Mesendoderm (in vitro differentiated cells): Measurements from ENCODE around the gene PCDHB1. TPM values are rescaled to one million over a fixed set of nuclear protein-coding genes. Genes with fewer than 3 reads are reported as not detected.

Experiments
- DNase-seq: peaks from one replicate; pipeline ENCODE4 v3.0.0; 2013
- H2AK5ac ChIP-seq: 2 replicates; pipeline ENCODE4 v1.6.1; 2013; ENCODE audit warnings: low read length, inconsistent platforms
- H2BK120ac ChIP-seq: 2 replicates; pipeline ENCODE4 v1.6.1; 2013; ENCODE audit warnings: low read depth, mild to moderate bottlenecking, low read length, moderate library complexity, mixed read lengths
- H2BK15ac ChIP-seq: replicated peaks from 2 replicates; pipeline ENCODE4 v1.6.1; 2013; ENCODE audit warnings: low read depth, mild to moderate bottlenecking, moderate library complexity
- H2BK5ac ChIP-seq: 2 replicates; pipeline ENCODE4 v1.6.1; 2013; ENCODE audit warnings: low read length, inconsistent platforms
- H3K18ac ChIP-seq: 2 replicates; pipeline ENCODE4 v1.6.1; 2013; ENCODE audit warnings: mild to moderate bottlenecking, low read length, mixed read lengths
- H3K23ac ChIP-seq: one replicate; pipeline ENCODE4 v1.6.1; 2013; ENCODE audit warnings: low read length
- H3K27ac ChIP-seq: 2 replicates; pipeline ENCODE4 v1.5.1; 2013; ENCODE audit warnings: low read depth, mild to moderate bottlenecking, inconsistent platforms, low read length, moderate library complexity
- H3K27me3 ChIP-seq: 2 replicates; pipeline ENCODE4 v1.6.1; 2013; ENCODE audit warnings: low read length, control low read depth, mild to moderate bottlenecking, inconsistent platforms; ENCODE audit not compliant: insufficient read depth, poor library complexity
- H3K36me3 ChIP-seq: 2 replicates; pipeline ENCODE4 v1.6.1; 2013; ENCODE audit warnings: low read length, inconsistent platforms; ENCODE audit not compliant: control insufficient read depth, insufficient read depth
- H3K4ac ChIP-seq: one replicate; pipeline ENCODE4 v1.6.1; 2013; ENCODE audit warnings: low read depth, mild to moderate bottlenecking, low read length, moderate library complexity
- H3K4me1 ChIP-seq: 2 replicates; pipeline ENCODE4 v1.6.1; 2013; ENCODE audit warnings: low read depth, low read length, inconsistent platforms; ENCODE audit not compliant: control insufficient read depth
- H3K4me2 ChIP-seq: 2 replicates; pipeline ENCODE4 v1.6.1; 2013; ENCODE audit warnings: low read length
- H3K4me3 ChIP-seq: 2 replicates; pipeline ENCODE4 v1.5.1; 2013; ENCODE audit warnings: mild to moderate bottlenecking, low read length
- H3K56ac ChIP-seq: one replicate; pipeline ENCODE4 v1.6.1; 2013; ENCODE audit warnings: low read length
- H3K79me1 ChIP-seq: 2 replicates; pipeline ENCODE4 v1.6.1; 2013; ENCODE audit warnings: low read length, inconsistent platforms
- H3K79me2 ChIP-seq: 2 replicates; pipeline ENCODE4 v1.6.1; 2013; ENCODE audit warnings: mild to moderate bottlenecking, low read length; ENCODE audit not compliant: control insufficient read depth, insufficient read depth
- H3K9ac ChIP-seq: 2 replicates; pipeline ENCODE4 v1.6.1; 2013; ENCODE audit warnings: low read length, inconsistent platforms
- H4K5ac ChIP-seq: one replicate; pipeline ENCODE4 v1.6.1; 2013; ENCODE audit warnings: low read length
- H4K8ac ChIP-seq: one replicate; pipeline ENCODE4 v1.6.1; 2013; ENCODE audit warnings: low read depth, mild to moderate bottlenecking, control low read depth, low read length, moderate library complexity
- WGBS: extraction: QIAGEN DNeasy Blood & Tissue Kit; methylation state at CpG from one replicate; pipeline ENCODE4 v1.1.7; 2013; ENCODE audit warnings: low lambda C conversion rate, missing lambda C conversion rate; ENCODE audit not compliant: insufficient coverage; ENCODE audit errors: extremely low coverage; 5-methylcytosine and 5-hydroxymethylcytosine counted together
- polyA plus RNA-seq, 2 experiments: library from polyadenylated mRNA; stranded (reverse); fragments of 200-250 nt; gene quantifications; one replicate each; pipeline ENCODE4 v1.2.3, GENCODE V29; 2013

The PCDHB1 gene, protein sequence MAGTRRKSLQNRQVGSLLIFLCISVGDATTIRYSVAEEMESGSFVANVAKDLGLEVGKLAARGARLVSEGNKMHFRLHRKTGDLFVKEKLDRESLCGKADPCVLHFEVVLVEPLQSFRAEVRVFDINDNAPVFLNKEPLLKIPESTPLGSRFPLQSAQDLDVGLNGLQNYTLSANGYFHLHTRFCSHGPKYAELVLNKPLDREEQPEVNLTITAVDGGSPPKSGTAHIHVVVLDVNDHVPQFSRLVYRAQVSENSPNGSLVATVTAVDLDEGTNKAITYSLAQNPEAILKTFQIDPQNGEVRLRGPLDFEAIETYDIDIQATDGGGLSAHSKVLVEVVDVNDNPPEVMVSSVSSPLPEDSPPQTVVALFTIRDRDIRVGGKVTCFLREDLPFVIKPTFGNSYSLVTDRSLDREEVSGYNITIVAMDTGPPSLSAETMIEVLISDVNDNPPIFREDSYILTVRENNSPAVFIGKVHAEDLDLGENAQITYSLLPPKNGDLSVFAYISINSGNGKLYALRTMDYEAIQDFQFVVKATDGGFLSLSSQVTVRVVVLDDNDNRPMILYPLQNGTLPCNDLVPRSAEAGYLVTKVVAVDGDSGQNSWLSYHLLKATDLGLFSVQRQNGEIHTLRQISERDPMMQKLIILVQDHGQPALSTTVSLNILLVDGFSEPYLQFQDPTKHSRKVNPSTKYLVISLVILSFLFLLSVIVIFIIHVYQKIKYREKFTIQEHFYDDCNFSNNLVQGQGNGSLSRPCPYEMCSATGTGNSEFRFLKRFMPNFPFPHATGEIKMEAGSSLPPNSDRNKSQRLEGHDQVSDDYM
- 0.03 TPM for polyA plus RNA-seq (2013, experiment 1 of 2)
- polyA plus RNA-seq (2013, experiment 2 of 2), result 0.07 TPM

DNA sequence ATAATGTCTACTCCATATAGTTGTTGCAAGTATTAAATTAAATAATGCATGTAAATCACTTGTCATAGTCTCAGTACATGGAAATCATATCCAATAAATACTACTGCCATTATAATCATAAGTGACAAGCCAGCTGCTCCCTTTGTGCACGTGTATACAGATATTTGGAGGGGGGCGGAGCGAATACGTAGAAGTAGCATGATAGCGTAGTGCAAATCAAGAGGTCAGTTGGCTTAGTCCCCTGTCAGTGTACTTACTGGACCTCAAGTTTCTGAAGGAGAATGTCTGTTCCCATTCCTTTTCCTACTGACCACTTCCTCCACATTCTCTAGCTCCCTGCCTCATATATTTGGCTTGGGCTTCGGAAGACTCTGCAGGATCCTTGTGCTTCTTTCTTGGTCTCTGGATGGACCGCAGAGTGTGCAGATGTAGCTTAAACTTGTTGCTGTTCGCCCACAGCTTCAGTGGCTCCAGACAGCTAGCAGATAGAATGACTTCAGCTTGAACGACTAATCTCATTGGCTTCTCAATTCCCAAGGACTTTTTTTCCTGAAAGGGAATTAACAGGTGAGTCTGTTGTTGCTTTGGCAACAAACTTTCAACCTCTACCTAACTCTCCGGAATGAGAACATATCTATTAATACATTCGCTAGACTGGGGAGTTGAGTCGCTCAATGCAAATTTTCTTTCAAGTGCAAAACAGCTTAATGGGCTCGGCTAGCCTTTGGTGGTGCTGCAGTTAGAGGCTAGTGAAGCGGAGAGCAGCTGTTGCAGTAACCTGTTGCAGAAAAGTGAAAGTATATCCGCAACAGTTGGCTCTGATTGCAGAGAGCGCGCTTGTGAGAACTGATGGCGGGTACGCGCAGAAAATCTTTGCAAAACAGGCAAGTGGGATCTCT, at the start of gene PCDHB1:
Gene PCDHB1 (plus strand): TSS at position 753 of the 899 bp plus-strand sequence. CDS start 97 bp downstream, at position 850.
- Histone ChIP-seq H3K79me2 (no peaks in the 10 kb centered on the region), H3K36me3 (no peaks in the 10 kb centered on the region)

DNA sequence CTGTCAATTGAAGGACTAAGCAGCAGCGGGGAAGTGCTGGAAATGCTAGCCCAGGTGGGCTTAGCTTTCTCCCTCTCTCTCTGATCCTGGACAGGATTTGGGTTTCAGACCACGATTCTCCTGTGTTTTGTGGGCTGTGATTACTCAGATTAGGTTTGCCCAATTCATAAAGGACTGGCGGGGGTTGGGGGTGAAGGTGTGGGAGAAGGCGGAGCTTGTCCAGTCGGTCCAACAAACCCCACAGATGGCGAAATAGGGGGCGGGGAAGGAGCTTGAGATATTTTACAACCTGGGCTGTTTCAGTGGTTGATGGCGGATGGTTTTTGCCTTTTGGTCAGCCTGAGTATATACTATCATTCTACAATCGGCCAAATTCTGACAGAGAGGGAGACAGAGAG, 49.7 kb upstream of the PCDHB1 start:
- H3K79me1 ChIP-seq, result no peaks in the 10 kb centered on the region
- H3K56ac ChIP-seq, result peak overlapping the region; percentile 40
- H3K9ac ChIP-seq, result peak overlapping the region; percentile 58
- H3K4me1 ChIP-seq, result peaks cover 8% of the 10 kb centered on the region
- H4K8ac ChIP-seq, result no peak overlapping the region
- H3K36me3 ChIP-seq, result no peaks in the 10 kb centered on the region
- peak; percentile 61 for DNase-seq
- H3K27me3 ChIP-seq, result no peaks in the 10 kb centered on the region
- H3K79me2 ChIP-seq, result no peaks in the 10 kb centered on the region
- peak overlapping the region; percentile 57 for H3K4me2 ChIP-seq
- H3K4me3 ChIP-seq, result peak overlapping the region; percentile 32
- no peak overlapping the region for H3K4ac ChIP-seq
- no peak overlapping the region for H4K5ac ChIP-seq
- no peak overlapping the region for H3K23ac ChIP-seq
- WGBS, result no CpG with 5 or more reads among the region's 9 CpGs
- H2BK15ac ChIP-seq, result no peak overlapping the region
- no peak overlapping the region for H2AK5ac ChIP-seq
- H3K27ac ChIP-seq, result peak overlapping the region; percentile 73
- no peak overlapping the region for H2BK5ac ChIP-seq
- peak overlapping the region; percentile 87 for H3K18ac ChIP-seq
- H2BK120ac ChIP-seq, result no peak overlapping the region

More for the DNA sequence above, at the start of gene PCDHB1:
- H3K4me2 ChIP-seq, result peak within 1 kb of the TSS; percentile 63
- H4K8ac ChIP-seq, result no peak within 1 kb of the TSS
- H2BK5ac ChIP-seq, result no peak within 1 kb of the TSS
- H4K5ac ChIP-seq, result no peak within 1 kb of the TSS
- H3K18ac ChIP-seq, result no peak within 1 kb of the TSS
- H2AK5ac ChIP-seq, result no peak within 1 kb of the TSS
- no peak within 1 kb of the TSS for H3K4ac ChIP-seq
- peak; percentile 57 for DNase-seq
- WGBS, result no CpG with 5 or more reads among the region's 20 CpGs
- H3K4me3 ChIP-seq, result peak within 1 kb of the TSS; percentile 25
- H3K9ac ChIP-seq, result peak within 1 kb of the TSS; percentile 7
- peaks cover 3% of the 10 kb centered on the region for H3K4me1 ChIP-seq
- H3K23ac ChIP-seq, result no peak within 1 kb of the TSS
- no peak within 1 kb of the TSS for H2BK120ac ChIP-seq
- H2BK15ac ChIP-seq, result no peak within 1 kb of the TSS
- no peaks in the 10 kb centered on the region for H3K79me1 ChIP-seq
- peaks cover 4% of the 10 kb centered on the region for H3K27me3 ChIP-seq
- peak within 1 kb of the TSS; percentile 6 for H3K56ac ChIP-seq
- H3K27ac ChIP-seq, result no peak within 1 kb of the TSS

DNA sequence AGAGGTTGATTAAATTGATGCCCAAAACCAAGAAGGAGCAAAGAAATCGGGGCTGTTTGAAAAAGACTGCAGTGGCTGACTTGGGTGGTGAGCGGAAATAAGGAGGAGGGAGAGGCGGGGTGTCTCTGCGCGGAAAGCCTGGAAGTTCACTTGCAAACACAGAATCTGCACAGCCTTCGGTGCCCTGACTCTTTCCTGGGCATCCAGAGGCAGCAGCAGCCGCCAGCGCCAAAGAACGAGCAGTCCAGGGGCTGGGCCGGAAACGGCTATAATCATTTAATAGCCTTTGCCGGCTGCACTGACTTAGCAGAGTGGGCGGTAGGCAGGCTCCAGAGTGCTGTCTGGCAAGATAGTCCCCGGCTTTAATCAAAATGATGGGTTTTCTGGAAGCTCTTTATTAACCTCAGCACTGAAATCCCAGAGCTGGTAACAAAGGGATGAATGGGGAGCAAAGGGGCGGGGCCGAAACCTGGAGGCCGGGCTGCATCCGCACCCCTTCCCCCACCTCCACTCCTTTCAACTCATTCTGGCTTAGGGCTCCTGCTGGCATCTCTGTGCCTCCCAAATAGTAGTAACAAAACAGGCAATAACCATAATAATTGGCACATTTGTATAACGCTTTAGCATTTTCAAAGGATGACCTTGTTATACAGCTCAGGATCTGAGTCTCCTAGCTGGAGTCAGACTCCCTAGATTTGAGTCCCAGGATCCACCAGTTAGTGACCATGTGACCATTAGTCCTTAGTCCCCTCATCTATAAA, 49.1 kb upstream of the PCDHB1 start:
- peak overlapping the region; percentile 87 for H3K18ac ChIP-seq
- no peak overlapping the region for H3K4ac ChIP-seq
- peak; percentile 57 for DNase-seq
- H3K9ac ChIP-seq, result peak overlapping the region; percentile 58
- no peaks in the 10 kb centered on the region for H3K79me2 ChIP-seq
- peak overlapping the region; percentile 40 for H3K56ac ChIP-seq
- H2BK15ac ChIP-seq, result peak overlapping the region; percentile 21
- H2BK5ac ChIP-seq, result no peak overlapping the region
- peaks cover 8% of the 10 kb centered on the region for H3K4me1 ChIP-seq
- no peak overlapping the region for H4K8ac ChIP-seq
- no peaks in the 10 kb centered on the region for H3K27me3 ChIP-seq
- no peak overlapping the region for H2AK5ac ChIP-seq
- H3K36me3 ChIP-seq, result no peaks in the 10 kb centered on the region
- H3K79me1 ChIP-seq, result no peaks in the 10 kb centered on the region
- H4K5ac ChIP-seq, result no peak overlapping the region
- no peak overlapping the region for H3K23ac ChIP-seq
- peak overlapping the region; percentile 57 for H3K4me2 ChIP-seq
- H3K27ac ChIP-seq, result peak overlapping the region; percentile 73
- WGBS, result no CpG with 5 or more reads among the region's 19 CpGs
- H3K4me3 ChIP-seq, result peak overlapping the region; percentile 32
- peak overlapping the region; percentile 17 for H2BK120ac ChIP-seq

DNA sequence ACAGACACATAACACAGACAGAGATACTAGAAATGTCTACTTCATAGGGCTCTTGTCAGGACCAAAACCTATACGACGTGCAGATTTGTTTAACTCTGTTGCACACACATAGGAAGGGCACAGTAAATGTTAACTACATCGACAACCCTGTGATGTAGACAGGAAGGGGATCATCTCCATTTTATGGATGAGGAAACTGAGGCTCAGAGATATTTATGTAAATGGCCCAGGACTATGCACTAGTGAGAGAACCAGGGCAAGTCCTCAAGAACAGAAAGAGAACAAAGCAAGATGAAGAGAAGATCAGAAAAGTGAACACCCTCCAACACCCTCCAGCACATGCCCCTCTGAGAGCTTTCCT, 48.6 kb upstream of the PCDHB1 start:
- Histone ChIP-seq H3K56ac (no peak overlapping the region), H3K4me3 (no peak overlapping the region), H3K79me2 (no peaks in the 10 kb centered on the region), H4K8ac (no peak overlapping the region), H3K23ac (no peak overlapping the region), H3K4me2 (no peak overlapping the region), H2BK15ac (no peak overlapping the region), H3K4ac (peak overlapping the region; percentile 20), H2BK120ac (no peak overlapping the region), H3K27me3 (no peaks in the 10 kb centered on the region), H4K5ac (no peak overlapping the region), H3K9ac (peak overlapping the region; percentile 58), H3K4me1 (peaks cover 8% of the 10 kb centered on the region), H3K79me1 (no peaks in the 10 kb centered on the region), H2BK5ac (no peak overlapping the region), H3K18ac (peak overlapping the region; percentile 56), H3K36me3 (no peaks in the 10 kb centered on the region), H3K27ac (no peak overlapping the region), H2AK5ac (no peak overlapping the region)
- DNase-seq, result no peak
- no CpG with 5 or more reads among the region's 3 CpGs for WGBS

DNA sequence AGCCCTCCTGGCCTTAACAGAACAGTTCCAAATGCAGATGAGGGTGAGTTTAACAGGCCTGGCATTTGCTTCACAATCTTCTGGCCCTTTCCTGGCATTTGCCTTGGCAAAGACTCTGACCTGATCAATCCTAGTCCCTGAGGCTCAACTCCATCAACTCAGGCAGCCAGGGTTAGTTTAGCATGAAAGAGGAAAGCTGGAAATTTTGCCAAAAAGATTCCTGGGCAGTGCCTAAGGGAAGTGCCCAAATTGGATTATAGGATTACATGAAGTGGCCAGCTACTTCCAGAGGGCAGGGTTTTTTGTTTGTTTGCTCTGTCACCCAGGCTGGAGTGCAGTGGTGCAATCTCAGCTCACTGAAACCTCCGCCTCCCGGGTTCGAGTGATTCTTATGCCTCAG, 48.1 kb upstream of the PCDHB1 start:
- H3K9ac ChIP-seq, result no peak overlapping the region
- no peak for DNase-seq
- H3K4me1 ChIP-seq, result peaks cover 8% of the 10 kb centered on the region
- no peaks in the 10 kb centered on the region for H3K79me1 ChIP-seq
- H2AK5ac ChIP-seq, result no peak overlapping the region
- peak overlapping the region; percentile 56 for H3K18ac ChIP-seq
- no peak overlapping the region for H2BK5ac ChIP-seq
- H3K36me3 ChIP-seq, result no peaks in the 10 kb centered on the region
- WGBS, result no CpG with 5 or more reads among the region's 3 CpGs
- no peaks in the 10 kb centered on the region for H3K27me3 ChIP-seq
- H4K5ac ChIP-seq, result no peak overlapping the region
- peak overlapping the region; percentile 78 for H2BK120ac ChIP-seq
- H3K4ac ChIP-seq, result peak overlapping the region; percentile 20
- no peaks in the 10 kb centered on the region for H3K79me2 ChIP-seq
- no peak overlapping the region for H3K27ac ChIP-seq
- H3K4me2 ChIP-seq, result no peak overlapping the region
- no peak overlapping the region for H3K23ac ChIP-seq
- no peak overlapping the region for H3K56ac ChIP-seq
- no peak overlapping the region for H2BK15ac ChIP-seq
- no peak overlapping the region for H3K4me3 ChIP-seq
- no peak overlapping the region for H4K8ac ChIP-seq
